ENCODE data around the gene DHRS3.
"Not testable (repeated sequence)": the region's sequence is repeated elsewhere in the genome, so short reads cannot be mapped to it uniquely, and the experiment has no call there.

DHRS3 gene

GRCh38 chr1:12540580-12541273, 77.3 kb downstream of the DHRS3 start:
- no peak for DNase-seq (ENCODE audit: low read depth in 3 of 3)

- no peak for DNase-seq (ENCODE audit: low read depth in 3 of 3)
Observed at GRCh38 chr1:12539705-12540579, 78.1 kb downstream of the DHRS3 start.

- no peak for DNase-seq (ENCODE audit: low read depth in 3 of 3)
Observed at GRCh38 chr1:12539320-12539704, 78.7 kb downstream of the DHRS3 start.

GRCh38 chr1:12538536-12538935, 79.5 kb downstream of the DHRS3 start:
- not testable (repeated sequence) for DNase-seq (ENCODE audit: low read depth in 3 of 3)

DNA sequence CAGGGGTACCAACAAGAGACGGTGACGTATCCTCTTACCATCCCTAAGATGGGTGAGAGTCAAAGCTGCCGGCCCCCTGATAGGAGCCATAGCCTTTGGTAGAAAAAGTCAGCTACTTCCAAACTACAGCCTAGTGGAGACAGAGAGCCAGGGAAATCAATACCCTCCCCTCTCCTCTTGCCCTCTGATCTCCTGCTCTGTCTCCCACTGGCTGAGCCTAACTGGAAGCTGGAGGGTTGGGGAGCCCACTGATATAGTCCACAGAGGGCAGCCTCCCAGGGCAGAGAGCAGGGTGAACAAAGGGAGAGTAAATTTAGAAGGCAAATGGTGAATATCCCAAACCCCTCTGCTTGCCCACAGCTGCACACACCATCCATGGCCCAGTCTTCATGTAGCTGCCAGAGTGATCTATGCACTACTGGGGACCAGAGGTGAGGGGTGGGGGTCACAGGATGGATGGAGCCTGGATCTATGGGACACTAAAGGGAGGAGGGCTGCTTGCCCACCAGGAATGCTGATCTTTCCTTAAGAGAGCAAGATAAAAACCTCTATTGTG, 80.0 kb downstream of the DHRS3 start:
- DNase-seq (ENCODE audit: low read depth in 3 of 3) = no peak

GRCh38 chr1:12537294-12537693, 80.7 kb downstream of the DHRS3 start:
- no peak for DNase-seq (ENCODE audit: low read depth in 3 of 3)

- no peak for DNase-seq (ENCODE audit: low read depth in 3 of 3)
Observed at GRCh38 chr1:12536023-12536639, 81.9 kb downstream of the DHRS3 start.

DNA sequence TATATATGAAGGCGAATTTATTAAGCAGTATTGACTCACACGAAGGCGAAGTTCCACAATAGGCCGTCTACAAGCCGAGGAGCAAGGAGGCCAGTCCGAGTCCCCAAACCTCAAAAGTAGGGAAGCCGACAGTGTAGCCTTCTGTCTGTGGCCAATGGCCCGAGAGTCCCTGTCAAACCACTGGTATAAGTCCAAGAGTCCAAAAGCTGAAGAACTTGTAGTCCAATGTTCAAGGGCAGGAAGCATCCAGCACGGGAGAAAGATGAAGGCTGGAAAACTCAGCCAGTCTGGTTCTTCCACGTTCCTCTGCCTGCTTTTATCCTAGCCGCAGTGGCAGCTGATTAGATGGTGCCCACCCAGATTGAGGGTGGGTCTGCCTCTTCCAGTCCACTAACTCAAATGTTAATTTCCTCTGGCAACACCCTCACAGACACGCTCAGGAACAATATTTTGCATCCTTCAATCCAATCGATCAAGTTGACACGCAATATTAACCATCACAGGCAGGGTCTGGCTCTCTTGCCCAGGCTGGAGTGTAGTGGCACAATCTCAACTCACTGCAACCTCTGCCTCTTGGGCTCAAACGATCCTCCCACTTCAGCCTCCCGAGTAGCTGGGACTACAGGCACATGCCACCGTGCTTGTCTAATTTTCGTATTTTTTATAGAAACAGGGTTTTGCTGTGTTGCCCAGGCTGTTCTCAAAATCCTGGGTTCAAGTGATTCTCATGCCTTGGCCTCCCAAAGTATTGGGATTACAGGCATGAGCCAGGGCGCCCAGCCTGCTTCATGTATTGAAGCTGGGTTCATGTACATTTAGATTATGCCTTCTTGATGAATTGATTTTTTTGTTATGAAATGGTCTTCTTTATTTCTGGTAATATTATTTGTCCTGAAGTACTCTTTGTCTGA, 85.3 kb downstream of the DHRS3 start:
- DNase-seq (ENCODE audit: low read depth in 3 of 3) = no peak

GRCh38 chr1:12531179-12531499, 86.9 kb downstream of the DHRS3 start:
- DNase-seq (ENCODE audit: low read depth in 3 of 3) = no peak

DNA sequence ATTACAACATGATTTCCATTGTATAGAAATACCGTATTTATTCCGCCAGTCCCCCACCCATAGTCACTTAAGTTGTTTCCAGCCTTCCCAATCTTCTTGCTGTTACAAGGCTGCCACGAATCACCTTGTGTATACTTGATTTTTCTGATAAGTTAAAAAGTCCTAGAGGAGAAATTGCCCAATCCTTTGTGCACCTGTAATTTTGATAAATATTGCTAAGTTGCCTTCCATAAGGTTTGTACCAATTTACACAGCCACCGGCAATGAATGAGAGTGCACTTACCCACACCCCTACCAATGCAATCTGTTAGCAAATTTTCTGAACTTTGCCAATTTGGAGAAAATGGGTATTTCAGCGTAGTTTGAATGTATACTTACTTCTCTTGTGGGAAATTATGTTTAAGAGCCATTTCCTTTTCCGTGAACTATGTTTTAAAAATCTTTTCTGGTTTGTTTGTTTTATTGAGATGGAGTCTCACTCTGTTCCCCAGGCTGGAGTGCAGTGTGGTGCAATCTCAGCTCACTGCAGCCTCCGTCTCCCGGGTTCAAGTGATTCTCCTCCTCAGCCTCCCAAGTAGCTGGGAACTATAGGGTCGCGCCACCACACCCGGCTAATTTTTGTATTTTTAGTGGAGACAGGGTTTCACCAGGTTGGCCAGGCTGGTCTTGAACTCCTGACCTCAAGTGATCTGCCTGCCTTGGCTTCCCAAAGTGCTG, 87.4 kb downstream of the DHRS3 start:
- no peak for DNase-seq (ENCODE audit: low read depth in 3 of 3)

DNA sequence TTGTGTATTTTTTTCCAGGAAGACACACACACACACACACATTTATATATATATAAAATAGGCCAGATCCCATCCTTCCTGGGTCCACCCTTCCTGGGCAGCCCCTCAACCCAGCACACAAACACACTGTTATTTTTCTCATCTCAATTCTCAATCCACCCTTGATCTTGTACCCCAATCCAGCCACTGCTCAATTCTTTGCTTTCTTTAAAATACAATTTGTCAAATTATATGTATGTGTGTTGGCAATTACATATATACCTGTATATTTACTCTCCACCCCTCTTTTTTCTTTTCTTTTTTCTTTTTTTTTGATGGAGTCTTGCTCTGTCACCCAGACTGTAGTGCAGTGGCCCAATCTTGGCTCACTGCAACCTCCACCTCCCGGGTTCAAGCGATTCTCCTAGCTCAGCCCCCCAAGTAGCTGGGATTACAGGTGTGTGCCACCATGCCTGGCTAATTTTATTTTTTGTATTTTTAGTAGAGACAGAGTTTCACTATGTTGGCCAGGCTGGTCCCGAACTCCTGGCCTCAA, 88.3 kb downstream of the DHRS3 start:
- DNase-seq (ENCODE audit: low read depth in 3 of 3) = no peak

DNA sequence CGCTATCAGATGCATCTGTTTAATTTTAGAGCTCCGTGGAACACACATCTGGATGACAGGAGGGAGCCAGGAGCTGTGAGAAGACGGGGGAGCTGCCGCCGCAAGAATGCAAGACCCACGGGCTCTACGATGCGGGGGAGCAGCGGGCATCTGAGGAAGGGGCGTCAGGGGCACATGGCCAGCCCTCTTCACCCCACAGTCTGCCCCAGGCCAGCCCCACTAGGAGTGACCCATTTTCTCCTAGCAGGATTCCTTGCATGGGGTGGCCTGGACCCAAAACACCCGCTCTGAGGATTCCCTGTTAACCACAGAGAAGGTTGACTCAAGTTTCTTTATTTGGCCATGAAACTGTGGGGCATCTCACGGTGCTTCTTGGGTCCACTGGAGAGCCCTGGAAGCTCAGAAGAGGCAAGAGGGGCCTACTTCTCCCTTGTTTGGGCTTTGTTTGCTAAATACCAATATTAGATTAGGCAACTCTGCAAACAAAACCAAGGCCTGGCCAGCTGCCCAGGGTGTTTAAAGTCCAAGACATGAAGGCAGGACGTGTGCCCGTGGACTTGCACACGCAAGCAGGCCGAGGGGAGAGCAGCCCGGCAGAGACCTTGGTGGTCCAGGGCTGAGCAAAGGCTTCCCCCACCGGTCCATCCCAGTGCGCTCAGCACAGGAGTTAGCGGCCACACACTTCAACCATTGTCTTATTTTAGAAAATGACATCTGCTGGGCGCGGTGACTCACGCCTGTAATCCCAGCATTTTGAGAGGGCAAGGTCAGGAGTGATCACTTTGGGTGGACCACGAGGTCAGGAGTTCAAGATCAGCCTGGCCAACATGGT, 89.8 kb downstream of the DHRS3 start:
- DNase-seq (ENCODE audit: low read depth in 3 of 3) = no peak

DNA sequence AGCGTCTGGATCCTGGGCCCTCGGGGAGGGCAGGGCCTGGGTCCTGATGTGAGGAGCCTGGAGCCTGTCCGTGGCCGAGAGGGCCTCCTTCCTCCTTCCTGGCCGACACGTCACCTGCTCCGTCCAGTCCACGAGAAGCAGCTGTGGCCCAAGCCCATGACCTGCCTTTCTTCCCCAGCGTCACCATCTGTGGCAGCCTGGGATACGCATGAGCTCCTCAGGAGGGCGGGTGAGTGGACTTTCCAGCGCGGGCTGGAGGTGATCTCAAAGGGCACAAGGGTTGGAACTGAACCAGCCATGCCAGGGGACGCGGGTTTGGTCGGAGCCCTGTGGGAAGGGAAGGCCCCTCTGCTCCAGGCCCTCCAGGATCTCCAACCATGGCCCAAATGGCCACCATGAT, 90.4 kb downstream of the DHRS3 start:
- DNase-seq (ENCODE audit: low read depth in 3 of 3) = no peak

DNA sequence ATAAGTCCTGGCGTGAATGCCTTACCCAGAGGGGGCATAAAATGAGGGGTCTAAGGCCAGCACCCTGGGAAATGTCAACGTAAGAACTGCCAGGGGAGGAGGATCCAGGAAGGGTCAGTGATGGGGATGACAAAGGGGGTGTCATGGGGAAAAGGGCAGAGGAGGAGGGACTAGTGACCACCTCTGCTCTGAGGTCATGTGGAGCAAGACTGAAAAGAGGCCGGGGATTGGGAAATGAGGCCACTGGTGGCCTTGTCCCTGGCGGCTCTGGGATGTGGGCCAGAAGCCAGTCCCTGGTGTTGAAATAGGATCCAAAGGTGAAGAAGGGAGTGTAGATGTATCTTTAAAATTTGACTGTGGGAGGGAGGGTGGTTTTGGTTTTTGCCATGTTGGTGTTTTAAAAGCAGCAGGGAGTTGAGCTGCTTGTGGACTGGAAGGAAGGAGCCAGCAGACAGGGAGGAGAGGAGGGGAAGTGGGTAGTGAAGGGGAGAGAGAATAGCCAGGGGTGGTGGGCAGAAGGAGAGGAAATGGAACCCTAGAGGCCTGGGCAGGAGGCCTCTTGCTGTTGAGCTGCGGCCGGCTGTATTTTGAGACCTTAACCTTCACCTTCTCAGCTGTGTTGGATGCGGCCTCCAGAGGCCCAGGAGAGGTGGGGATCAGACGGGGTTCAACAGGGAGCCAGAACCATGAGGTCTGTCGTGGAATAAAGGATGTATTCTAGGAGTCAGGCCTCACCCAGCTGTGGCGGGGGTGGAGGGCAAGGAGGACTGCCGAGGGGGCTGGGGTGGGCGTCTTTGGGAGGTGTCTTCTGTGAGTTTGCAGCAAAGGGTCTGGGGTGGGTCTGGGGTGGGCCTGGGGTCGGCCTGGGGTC, 92.5 kb downstream of the DHRS3 start:
- DNase-seq (ENCODE audit: low read depth in 3 of 3) = no peak

DNA sequence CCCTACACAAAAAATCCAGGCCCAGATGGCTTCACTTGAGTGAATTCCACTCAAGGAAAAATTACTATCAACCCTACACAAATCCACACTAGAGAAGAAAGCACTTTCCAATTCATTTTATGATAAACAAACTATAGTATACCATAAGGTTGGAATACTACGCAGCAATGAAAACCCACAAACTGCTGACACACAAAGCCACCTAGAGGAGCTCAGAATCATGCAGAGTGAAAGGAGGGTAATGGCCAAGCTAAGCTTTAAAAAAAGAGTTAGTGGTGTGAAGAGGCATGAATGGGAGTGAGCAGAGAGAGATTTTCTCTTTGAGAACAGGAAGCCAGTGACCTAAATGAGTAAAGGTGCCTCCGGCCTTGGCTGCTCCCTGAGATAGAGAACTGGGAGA, 93.7 kb downstream of the DHRS3 start:
- DNase-seq (ENCODE audit: low read depth in 3 of 3) = no peak

GRCh38 chr1:12522780-12523179, 95.2 kb downstream of the DHRS3 start:
- not testable (repeated sequence) for DNase-seq (ENCODE audit: low read depth in 3 of 3)

DNA sequence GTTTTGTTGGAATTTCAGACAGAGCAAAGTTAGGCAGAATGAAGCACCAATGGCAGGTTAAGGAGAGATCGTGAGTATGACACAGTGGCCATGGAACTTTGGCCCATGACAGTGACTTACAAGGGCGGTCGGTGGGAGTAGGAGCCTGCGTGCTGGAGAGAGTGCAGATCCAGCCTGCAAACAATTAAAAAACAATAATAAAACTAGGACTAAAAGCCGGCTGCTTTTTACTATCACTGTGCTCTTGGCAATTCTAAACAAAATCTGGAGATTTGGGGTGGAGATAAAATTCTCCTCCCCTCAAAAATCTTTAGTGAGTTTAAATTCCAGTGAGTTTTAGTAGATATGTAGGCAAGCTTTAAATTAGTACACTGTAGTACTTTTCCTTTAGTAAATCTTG, 96.9 kb downstream of the DHRS3 start:
- DNase-seq (ENCODE audit: low read depth in 3 of 3) = no peak

DNA sequence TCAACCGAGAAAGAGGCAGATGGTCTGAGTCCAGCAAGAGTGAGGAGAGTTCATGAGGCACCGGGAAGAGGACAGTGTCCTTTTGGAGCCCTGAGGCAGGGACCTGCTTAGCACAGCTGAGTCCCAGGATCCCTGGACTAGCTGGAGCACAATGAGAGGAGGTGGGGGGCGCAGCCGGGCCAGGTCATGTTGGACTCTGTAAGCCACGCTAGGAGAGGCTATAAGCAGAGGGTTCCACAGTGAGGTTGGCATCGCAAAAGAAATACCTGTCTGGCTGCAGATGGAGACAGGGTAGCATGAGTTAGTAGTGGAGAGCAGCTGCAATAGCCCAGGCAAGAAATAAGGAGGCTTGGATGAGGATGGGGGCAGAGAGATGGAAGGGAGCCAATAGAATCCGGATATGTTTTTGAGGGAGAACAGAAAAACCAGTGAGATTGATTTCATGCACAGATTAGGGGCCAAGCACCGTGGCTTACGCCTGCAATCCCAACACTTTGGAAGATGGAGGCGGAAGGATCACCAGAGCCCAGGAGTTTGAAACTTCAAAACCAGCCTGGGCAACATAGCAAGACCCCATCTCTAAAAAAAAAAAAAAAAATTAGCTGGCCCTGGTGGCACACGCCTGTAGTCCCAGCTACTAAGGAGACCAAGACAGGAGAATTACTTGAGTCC, 98.2 kb downstream of the DHRS3 start:
- DNase-seq (ENCODE audit: low read depth in 3 of 3) = no peak
